Body of pancreas (tissue), 4 donors: ENCODE results near the gene MYO5B. TPM values are rescaled to one million over a fixed set of nuclear protein-coding genes. Genes with fewer than 3 reads are reported as not detected.

Experiments
- ATAC-seq: fragments of 150-250 bp; one replicate; pipeline ENCODE4 v1.9.1; 2016
- DNase-seq, 4 donors: peaks; one replicate each; pipeline ENCODE4 v3.0.0-alpha.2; 2019
- H3K27ac ChIP-seq, 4 donors: fragments of 200-600 bp; sonication (generic); 1 replicate in 3 of 4; 2 replicates in 1 of 4; pipeline versions ENCODE4 v1.5.1 to v1.6.1; 2016 to 2019; ENCODE audit warnings: mild to moderate bottlenecking in 1 of 4, mixed read lengths in 1 of 4, moderate library complexity in 1 of 4
- H3K27me3 ChIP-seq, 2 donors: fragments of 200-600 bp; sonication (generic); one replicate each; pipeline ENCODE4 v1.6.0; 2016; ENCODE audit warnings: mild to moderate bottlenecking in 1 of 2
- H3K36me3 ChIP-seq, 2 donors: fragments of 200-600 bp; sonication (generic); replicated peaks in 1 of 2; 2 replicates each; pipeline ENCODE4 v1.5.1; 2016; ENCODE audit warnings: low read depth in 2 of 2; ENCODE audit not compliant: insufficient read depth in 1 of 2
- H3K4me1 ChIP-seq: fragments of 200-600 bp; sonication (generic); one replicate; pipeline ENCODE4 v1.6.0; 2016
- H3K4me3 ChIP-seq, 2 donors: fragments of 200-600 bp; sonication (generic); 1 replicate in 1 of 2; 2 replicates in 1 of 2; pipeline ENCODE4 v1.5.1; 2016 to 2019
- H3K9me3 ChIP-seq, 3 donors: fragments of 200-600 bp; sonication (generic); 1 replicate in 2 of 3; 2 replicates in 1 of 3; pipeline ENCODE4 v1.5.1; 2016
- CTCF ChIP-seq, 7 experiments: fragments of 450-650 bp in 4 of 7; fragments of 200-600 bp in 3 of 7; sonication (generic) in 3 of 7; IDR thresholded peaks; one replicate each; pipeline ENCODE4 v1.5.1; 2016 to 2019; ENCODE audit warnings: antibody characterized with exemption in 7 of 7
- POLR2A ChIP-seq, 3 donors: fragments of 450-650 bp; IDR thresholded peaks; one replicate each; pipeline ENCODE4 v1.6.1; 2016; ENCODE audit warnings: antibody characterized with exemption in 3 of 3, mild to moderate bottlenecking in 2 of 3
- WGBS, 2 donors: methylation state at CpG; one replicate each; pipeline ENCODE4 v1.1.5; 2017; 5-methylcytosine and 5-hydroxymethylcytosine counted together
- intact Hi-C: fragments of 100-400 bp; cut with DNase I; formaldehyde crosslinking; loops from one replicate; pipeline ENCODE4 v1.15.1; 2023
- total RNA-seq, 2 donors: library from RNA; depleted of rRNA; stranded (reverse); fragments of >200 nt; gene quantifications; one replicate each; pipeline ENCODE4 v1.1.0, GENCODE V29; 2016

The MYO5B gene
- total RNA-seq, 2 donors from 2014 or later = 17.1 to 18.2 TPM

GRCh38 chr18:49980896-49981295, 214.1 kb downstream of the MYO5B start:
- no peak for DNase-seq
- Histone ChIP-seq H3K27ac (no peak overlapping the region), H3K4me1 (no peaks in the 10 kb centered on the region), H3K9me3 (no peaks in the 10 kb centered on the region), H3K36me3 (peaks cover 0 to 2% of the 10 kb centered on the region in 2 donors), H3K27me3 (no peaks in the 10 kb centered on the region), H3K4me3 (no peak overlapping the region)
- 65 to 70% methylated on average over 4 of the region's 4 CpGs for WGBS, 2 donors
- ATAC-seq = no peak
- TF ChIP-seq POLR2A (IDR thresholded peaks at IDR 0.05) (no peak), CTCF (IDR thresholded peaks at IDR 0.05) (no peak)
- intact Hi-C loops = no loop called here

- Histone ChIP-seq H3K9me3 (no peaks in the 10 kb centered on the region), H3K27me3 (no peaks in the 10 kb centered on the region), H3K4me3 (no peak overlapping the region), H3K4me1 (no peaks in the 10 kb centered on the region), H3K36me3 (peaks cover 0 to 2% of the 10 kb centered on the region in 2 donors), H3K27ac (no peak overlapping the region)
- ATAC-seq = no peak
- intact Hi-C loops = no loop called here
- 81 to 83% methylated on average over 15 of the region's 15 CpGs for WGBS, 2 donors
- DNase-seq = no peak
- TF ChIP-seq CTCF (IDR thresholded peaks at IDR 0.05) (no peak), POLR2A (IDR thresholded peaks at IDR 0.05) (no peak)
Measured at GRCh38 chr18:49976795-49977560, 218.0 kb downstream of the MYO5B start.

DNA sequence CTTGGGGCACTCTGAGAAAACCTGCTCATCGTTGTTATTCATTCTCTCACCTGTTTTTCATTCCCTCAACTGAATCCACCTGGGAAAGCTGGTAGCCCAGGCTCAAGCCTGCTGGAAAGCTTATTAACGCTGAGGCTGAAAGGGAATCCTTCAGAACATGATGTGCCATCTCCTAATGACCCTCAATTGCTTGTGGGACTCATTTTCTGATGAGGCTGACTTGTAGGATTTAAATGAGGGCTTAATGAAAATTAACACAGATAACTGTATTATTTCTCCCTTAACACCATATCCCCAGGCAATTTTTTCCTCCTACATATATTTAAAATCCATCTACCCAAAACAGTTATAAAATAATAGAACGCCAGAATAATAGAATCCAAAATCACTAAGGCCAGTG, 218.9 kb downstream of the MYO5B start:
- H3K4me3 ChIP-seq = no peak overlapping the region
- DNase-seq (no peak), ATAC-seq (no peak)
- H3K27ac ChIP-seq = no peak overlapping the region
- intact Hi-C loops = no loop called here
- H3K27me3 ChIP-seq = no peaks in the 10 kb centered on the region
- H3K4me1 ChIP-seq = no peaks in the 10 kb centered on the region
- 79 to 80% methylated on average over 3 of the region's 3 CpGs for WGBS, 2 donors
- no peaks in the 10 kb centered on the region for H3K9me3 ChIP-seq
- H3K36me3 ChIP-seq = peaks cover 0 to 2% of the 10 kb centered on the region in 2 donors
- TF ChIP-seq CTCF (IDR thresholded peaks at IDR 0.05) (no peak), POLR2A (IDR thresholded peaks at IDR 0.05) (no peak)

- TF ChIP-seq CTCF (IDR thresholded peaks at IDR 0.05) (no peak), POLR2A (IDR thresholded peaks at IDR 0.05) (no peak)
- ATAC-seq (no peak), DNase-seq (no peak)
- H3K27ac ChIP-seq = no peak overlapping the region
- no peaks in the 10 kb centered on the region for H3K36me3 ChIP-seq
- no peak overlapping the region for H3K4me3 ChIP-seq
- no peaks in the 10 kb centered on the region for H3K4me1 ChIP-seq
- H3K9me3 ChIP-seq = no peaks in the 10 kb centered on the region
- H3K27me3 ChIP-seq = no peaks in the 10 kb centered on the region
- 94 to 97% methylated on average over 2 to 9 of the region's 9 CpGs for WGBS, 2 donors
- intact Hi-C loops = no loop called here
Measured at GRCh38 chr18:49974079-49974478, 220.9 kb downstream of the MYO5B start.

DNA sequence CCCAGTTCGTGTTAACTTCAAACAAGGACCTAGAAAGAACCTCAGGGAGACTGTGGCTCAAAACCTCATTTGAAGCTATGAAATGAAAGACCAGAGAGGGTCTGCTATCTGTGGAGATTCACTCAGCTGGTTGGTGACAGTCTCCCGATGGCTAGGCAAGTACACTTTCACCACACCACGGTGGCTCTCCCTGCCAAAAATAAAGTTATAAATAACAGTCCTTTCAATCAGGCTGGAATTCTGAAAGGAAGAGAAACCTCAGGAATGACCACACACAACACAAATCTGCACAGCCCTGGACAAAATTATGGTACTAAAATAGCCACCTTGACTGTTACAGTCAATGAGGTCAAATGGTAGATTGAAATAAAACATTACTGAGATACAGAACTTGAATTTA, 221.4 kb downstream of the MYO5B start:
- no peaks in the 10 kb centered on the region for H3K36me3 ChIP-seq
- H3K4me1 ChIP-seq = peaks cover 4% of the 10 kb centered on the region
- DNase-seq (no peak), ATAC-seq (no peak)
- TF ChIP-seq CTCF (IDR thresholded peaks at IDR 0.05) = no peak
- no peak for TF ChIP-seq POLR2A (IDR thresholded peaks at IDR 0.05)
- H3K9me3 ChIP-seq = no peaks in the 10 kb centered on the region
- H3K4me3 ChIP-seq = no peak overlapping the region
- H3K27ac ChIP-seq = no peak overlapping the region
- intact Hi-C loops = no loop called here
- WGBS, 2 donors = 78 to 79% methylated on average over 3 of the region's 3 CpGs
- H3K27me3 ChIP-seq = no peaks in the 10 kb centered on the region
